Bronchial epithelial cell (primary cell): ENCODE results near the gene GPI. TPM values are rescaled to one million over a fixed set of nuclear protein-coding genes. Genes with fewer than 3 reads are reported as not detected.

Source experiments
- DNase-seq: peaks from one replicate; pipeline ENCODE4 v3.0.0-alpha.2; 2010; ENCODE audit warnings: low read depth
- FAIRE-seq: peaks from 2 replicates; lab custom pipeline; 2011; peaks lifted over from hg19 to GRCh38; lab: Jason Lieb, UNC
- H3K27me3 ChIP-seq: 2 replicates; pipeline ENCODE4 v1.5.1; 2011; ENCODE audit warnings: low read length; ENCODE audit not compliant: control insufficient read depth, insufficient read depth
- H3K36me3 ChIP-seq: 2 replicates; pipeline ENCODE4 v1.5.1; 2011; ENCODE audit warnings: low read length; ENCODE audit not compliant: control insufficient read depth, insufficient read depth
- H3K4me3 ChIP-seq: 2 replicates; pipeline ENCODE4 v1.5.1; 2011; ENCODE audit warnings: mild to moderate bottlenecking, low read depth, low read length, control low read depth
- total RNA-seq: library from RNA; depleted of rRNA; stranded (reverse); fragments of >200 nt; gene quantifications from 2 replicates; pipeline ENCODE4 v1.2.1, GENCODE V29; 2014
- TF ChIP-seq, protein P1 (sequence below): IDR thresholded peaks from 2 replicates; pipeline ENCODE4 v1.5.1; 2011; ENCODE audit warnings: mild to moderate bottlenecking, moderate library complexity, low read length, control low read depth, inconsistent platforms; ENCODE audit not compliant: insufficient read depth, severe bottlenecking

GPI gene
- total RNA-seq, 1 donor from 2014 or later = 130 TPM

DNA sequence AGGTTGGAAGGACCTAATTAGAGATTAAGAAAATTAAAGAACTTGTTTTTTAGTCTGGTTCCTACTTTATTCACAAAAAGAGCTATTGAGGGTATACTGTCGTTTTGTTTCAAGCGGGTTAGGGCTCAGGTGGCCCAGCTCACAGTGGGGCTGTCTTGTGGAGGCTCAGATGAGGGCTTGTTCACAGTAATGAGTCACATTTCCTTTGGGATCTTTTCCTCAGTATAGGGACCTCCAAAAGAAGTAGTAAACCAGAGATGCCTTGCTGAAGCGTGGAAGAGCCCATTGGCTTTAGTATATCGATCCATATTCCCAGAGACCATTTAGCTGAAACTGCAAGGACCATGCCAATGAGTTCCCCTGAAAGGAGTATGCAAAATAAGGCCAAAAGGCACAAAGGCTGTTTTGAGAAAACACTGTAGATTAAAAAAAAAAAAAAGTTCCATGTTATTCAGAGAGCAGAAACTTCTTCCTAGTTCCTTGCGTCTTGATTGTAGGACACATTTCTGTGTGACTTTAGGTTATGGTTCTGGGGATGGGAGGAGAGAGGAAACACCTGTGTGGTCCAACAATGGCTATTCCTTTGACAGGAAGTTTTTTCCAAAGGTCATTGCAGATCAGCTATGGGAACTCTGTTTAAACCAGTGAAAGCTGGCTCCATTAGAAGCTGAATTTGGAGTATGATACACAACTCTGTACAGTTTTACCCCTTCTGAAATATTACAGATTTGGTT, 32.8 kb upstream of the GPI start:
- FAIRE-seq (no peak), DNase-seq (no peak)
- TF ChIP-seq, protein P1, sequence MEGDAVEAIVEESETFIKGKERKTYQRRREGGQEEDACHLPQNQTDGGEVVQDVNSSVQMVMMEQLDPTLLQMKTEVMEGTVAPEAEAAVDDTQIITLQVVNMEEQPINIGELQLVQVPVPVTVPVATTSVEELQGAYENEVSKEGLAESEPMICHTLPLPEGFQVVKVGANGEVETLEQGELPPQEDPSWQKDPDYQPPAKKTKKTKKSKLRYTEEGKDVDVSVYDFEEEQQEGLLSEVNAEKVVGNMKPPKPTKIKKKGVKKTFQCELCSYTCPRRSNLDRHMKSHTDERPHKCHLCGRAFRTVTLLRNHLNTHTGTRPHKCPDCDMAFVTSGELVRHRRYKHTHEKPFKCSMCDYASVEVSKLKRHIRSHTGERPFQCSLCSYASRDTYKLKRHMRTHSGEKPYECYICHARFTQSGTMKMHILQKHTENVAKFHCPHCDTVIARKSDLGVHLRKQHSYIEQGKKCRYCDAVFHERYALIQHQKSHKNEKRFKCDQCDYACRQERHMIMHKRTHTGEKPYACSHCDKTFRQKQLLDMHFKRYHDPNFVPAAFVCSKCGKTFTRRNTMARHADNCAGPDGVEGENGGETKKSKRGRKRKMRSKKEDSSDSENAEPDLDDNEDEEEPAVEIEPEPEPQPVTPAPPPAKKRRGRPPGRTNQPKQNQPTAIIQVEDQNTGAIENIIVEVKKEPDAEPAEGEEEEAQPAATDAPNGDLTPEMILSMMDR = no peak
- H3K36me3 ChIP-seq = peaks cover 10% of the 10 kb centered on the region
- no peak overlapping the region for H3K4me3 ChIP-seq
- no peaks in the 10 kb centered on the region for H3K27me3 ChIP-seq

DNA sequence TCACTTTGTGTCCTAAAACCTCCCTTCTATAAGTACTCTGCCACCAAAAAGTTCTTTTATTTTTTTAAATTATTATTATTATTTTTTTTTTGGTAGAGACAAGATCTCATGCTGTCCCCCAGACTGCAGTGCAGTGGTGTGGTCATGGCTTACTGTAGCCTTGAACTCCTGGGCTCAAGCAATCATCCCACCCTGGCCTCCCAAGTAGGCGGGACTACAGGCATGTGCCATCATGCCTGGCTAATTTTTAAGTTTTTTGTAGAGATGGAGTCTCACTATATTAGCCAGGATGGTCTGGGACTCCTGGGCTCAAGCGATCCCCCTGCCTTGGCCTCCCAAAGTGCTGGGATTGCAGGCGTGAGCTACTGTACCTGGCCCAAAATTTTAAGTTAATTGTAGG, 29.1 kb upstream of the GPI start:
- peaks cover 6% of the 10 kb centered on the region for H3K36me3 ChIP-seq

DNA sequence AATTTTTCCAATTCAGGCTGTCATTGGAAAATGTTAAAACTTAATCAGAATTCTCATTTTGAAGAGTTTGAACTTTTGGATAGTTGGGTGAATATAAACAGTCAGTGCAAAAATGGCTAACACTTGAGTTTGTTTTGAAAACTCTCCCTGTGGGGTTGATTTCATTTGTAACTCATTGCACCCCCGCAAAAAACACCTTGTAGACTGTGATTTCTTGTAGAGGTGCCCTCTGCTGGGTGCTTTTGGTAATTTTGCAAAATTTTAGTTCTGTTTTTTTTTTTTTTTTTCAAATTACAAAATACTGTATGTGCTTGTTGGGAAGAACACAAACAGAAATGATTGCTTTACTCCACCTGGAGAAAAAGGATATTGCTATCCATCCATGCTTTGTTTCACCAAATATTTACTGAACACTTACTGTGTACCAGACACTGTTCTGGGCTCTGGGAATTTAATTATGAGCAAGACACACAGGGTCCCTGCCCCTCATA, 28.2 kb upstream of the GPI start:
- TF ChIP-seq, protein P1 = peak; percentile 43
- DNase-seq (peak; percentile 37), FAIRE-seq (no peak)
- Histone ChIP-seq H3K36me3 (peaks cover 10% of the 10 kb centered on the region), H3K27me3 (no peaks in the 10 kb centered on the region), H3K4me3 (no peak overlapping the region)

More for the DNA sequence above, 29.1 kb upstream of the GPI start:
- TF ChIP-seq, protein P1 = no peak
- DNase-seq = no peak
- Histone ChIP-seq H3K27me3 (no peaks in the 10 kb centered on the region), H3K4me3 (no peak overlapping the region)
- FAIRE-seq = no peak

DNA sequence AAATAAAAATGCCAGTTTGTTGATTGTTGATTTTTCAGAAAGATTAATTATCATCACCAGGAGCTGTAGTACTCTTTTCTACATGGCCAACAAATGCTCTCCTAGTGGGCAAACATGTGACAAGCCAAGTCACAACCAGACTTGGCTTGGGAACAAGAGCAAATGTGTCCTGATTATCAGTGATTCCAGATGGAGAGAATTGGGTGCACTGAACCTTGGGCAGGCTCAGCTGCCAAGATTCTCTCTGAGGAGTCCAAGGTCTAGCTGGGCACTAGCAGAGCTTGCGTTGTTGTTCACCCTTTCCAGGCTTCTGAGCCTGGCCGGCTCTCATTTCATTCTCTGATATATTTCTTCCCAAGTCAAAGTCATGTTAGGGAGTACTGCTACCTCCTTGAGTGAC, 27.3 kb upstream of the GPI start:
- TF ChIP-seq, protein P1 = no peak
- Histone ChIP-seq H3K36me3 (peaks cover 15% of the 10 kb centered on the region), H3K4me3 (no peak overlapping the region), H3K27me3 (no peaks in the 10 kb centered on the region)
- FAIRE-seq = no peak
- DNase-seq = no peak

DNA sequence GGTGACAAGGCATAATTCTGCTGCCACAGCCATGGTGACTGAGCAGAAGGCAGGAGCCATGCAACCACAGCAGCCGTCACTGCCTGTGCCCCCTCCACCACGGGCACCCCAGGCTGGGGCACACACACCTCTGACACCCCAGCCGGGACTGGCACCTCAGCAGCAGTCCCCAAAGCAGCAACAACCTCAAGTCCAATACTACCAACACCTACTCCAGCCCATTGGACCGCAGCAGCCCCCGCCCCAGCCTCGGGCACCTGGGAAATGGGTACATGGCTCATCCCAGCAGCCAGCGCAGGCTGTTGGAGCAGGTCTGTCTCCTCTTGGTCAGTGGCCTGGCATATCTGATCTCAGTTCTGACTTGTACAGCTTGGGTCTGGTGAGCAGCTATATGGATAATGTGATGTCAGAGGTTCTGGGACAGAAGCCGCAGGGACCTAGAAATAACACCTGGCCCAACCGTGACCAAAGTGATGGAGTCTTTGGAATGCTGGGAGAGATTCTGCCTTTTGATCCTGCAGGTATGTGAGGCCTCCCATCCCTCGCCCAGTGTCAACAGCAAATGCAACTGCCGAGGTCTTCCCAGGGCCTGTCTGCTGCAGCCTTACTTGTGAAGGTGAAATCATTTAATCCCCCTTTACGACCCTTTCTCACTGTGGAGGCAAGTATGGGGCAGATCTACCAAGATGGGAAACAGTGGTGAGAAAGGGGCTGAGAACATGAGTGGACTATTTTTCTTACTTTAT, 22.9 kb upstream of the GPI start:
- no peak for FAIRE-seq
- Histone ChIP-seq H3K27me3 (no peaks in the 10 kb centered on the region), H3K4me3 (no peak overlapping the region), H3K36me3 (peaks cover 13% of the 10 kb centered on the region)
- TF ChIP-seq, protein P1 = no peak
- DNase-seq = no peak
